WTC11 (cell line): ENCODE measurements around the gene CFAP299. TPM values are rescaled to one million over a fixed set of nuclear protein-coding genes. Genes with fewer than 3 reads are reported as not detected.

Source experiments
- ESRRA ChIP-seq: sonication (generic); formaldehyde crosslinking; IDR thresholded peaks from 2 replicates; pipeline ENCODE4 v1.8.1; 2022; ENCODE audit warnings: mild to moderate bottlenecking, missing genetic modification reagents, borderline replicate concordance
- FOXK1 ChIP-seq: sonication (generic); formaldehyde crosslinking; IDR thresholded peaks from 2 replicates; pipeline ENCODE4 v1.8.0; 2022; ENCODE audit warnings: mild to moderate bottlenecking, moderate library complexity, missing genetic modification reagents
- JUN ChIP-seq: sonication (generic); formaldehyde crosslinking; IDR thresholded peaks from 2 replicates; pipeline ENCODE4 v1.8.0; 2023; ENCODE audit warnings: mild to moderate bottlenecking, missing genetic modification reagents
- SMAD3 ChIP-seq: sonication (generic); formaldehyde crosslinking; IDR thresholded peaks from 2 replicates; pipeline ENCODE4 v1.8.0; 2022; ENCODE audit warnings: missing genetic modification reagents, mild to moderate bottlenecking, borderline replicate concordance
- TEAD4 ChIP-seq: sonication (generic); formaldehyde crosslinking; IDR thresholded peaks from 2 replicates; pipeline ENCODE4 v1.8.0; 2022; ENCODE audit warnings: mild to moderate bottlenecking, missing genetic modification reagents
- ZNF423 ChIP-seq: fragments of 250-450 bp; sonication (Bioruptor Pico); IDR thresholded peaks from 2 replicates; pipeline ENCODE4 v2.1.2; 2022; ENCODE audit warnings: mild to moderate bottlenecking, moderate library complexity
- total RNA-seq: library from RNA; stranded (reverse); gene quantifications from 3 replicates; pipeline ENCODE4 v1.2.3, GENCODE V29; 2021
- TF ChIP-seq, protein P1 (sequence below): sonication (generic); formaldehyde crosslinking; IDR thresholded peaks from 2 replicates; pipeline ENCODE4 v1.8.1; 2022; ENCODE audit warnings: low read depth, mild to moderate bottlenecking, moderate library complexity, missing genetic modification reagents, borderline replicate concordance
- TF ChIP-seq, protein P2 (sequence below): fragments of 250-450 bp; sonication (Bioruptor Pico); IDR thresholded peaks from 2 replicates; pipeline ENCODE4 v1.8.0; 2021; ENCODE audit warnings: mild to moderate bottlenecking
- TF ChIP-seq, protein P3 (sequence below): fragments of 200-600 bp; IDR thresholded peaks from 2 replicates; pipeline ENCODE4 v1.8.0; 2022; ENCODE audit warnings: antibody characterized with exemption
- TF ChIP-seq, protein P4 (sequence below): sonication (generic); formaldehyde crosslinking; IDR thresholded peaks from 2 replicates; pipeline ENCODE4 v1.8.0; 2023; ENCODE audit warnings: mild to moderate bottlenecking, missing genetic modification reagents
- TF ChIP-seq, protein P5 (sequence below): sonication (generic); formaldehyde crosslinking; IDR thresholded peaks from 2 replicates; pipeline ENCODE4 v1.8.0; 2022; ENCODE audit warnings: mild to moderate bottlenecking, missing genetic modification reagents
- TF ChIP-seq, protein P6 (sequence below): sonication (generic); formaldehyde crosslinking; IDR thresholded peaks from 2 replicates; pipeline ENCODE4 v1.8.1; 2022; ENCODE audit warnings: mild to moderate bottlenecking, missing genetic modification reagents, moderate library complexity, borderline replicate concordance
- TF ChIP-seq, protein P7 (sequence below): sonication (generic); formaldehyde crosslinking; IDR thresholded peaks from 2 replicates; pipeline ENCODE4 v1.8.0; 2022; ENCODE audit warnings: missing genetic modification reagents
- TF ChIP-seq, protein P8 (sequence below): fragments of 250-450 bp; sonication (Bioruptor Pico); IDR thresholded peaks from 2 replicates; pipeline ENCODE4 v1.9.0; 2021; ENCODE audit warnings: mild to moderate bottlenecking
- TF ChIP-seq, protein P9 (sequence below): sonication (generic); formaldehyde crosslinking; IDR thresholded peaks from 2 replicates; pipeline ENCODE4 v1.8.1; 2023; ENCODE audit warnings: mild to moderate bottlenecking, missing genetic modification reagents

The CFAP299 gene
- total RNA-seq, 1 experiment from 2014 or later = not detected

DNA sequence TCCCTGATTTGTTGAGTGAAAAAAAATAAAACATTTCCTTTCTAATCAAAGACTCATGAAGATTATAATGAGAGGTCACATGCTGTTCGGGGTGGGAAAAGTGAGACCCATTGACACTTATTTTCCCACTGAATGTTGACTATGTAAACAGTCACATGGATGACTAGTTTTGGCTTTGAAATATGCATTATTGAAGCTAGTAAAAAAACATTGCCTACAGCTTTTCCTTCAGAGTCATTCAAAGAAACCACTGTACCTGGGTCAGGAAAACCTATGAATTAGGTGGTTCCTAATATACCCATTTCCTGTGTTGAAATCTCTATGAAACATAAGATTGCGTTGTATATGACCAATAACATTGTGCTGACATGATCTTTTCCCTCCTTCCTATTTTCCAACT lies 251.2 kb downstream of the CFAP299 start (continued):
- TF ChIP-seq, protein P1, sequence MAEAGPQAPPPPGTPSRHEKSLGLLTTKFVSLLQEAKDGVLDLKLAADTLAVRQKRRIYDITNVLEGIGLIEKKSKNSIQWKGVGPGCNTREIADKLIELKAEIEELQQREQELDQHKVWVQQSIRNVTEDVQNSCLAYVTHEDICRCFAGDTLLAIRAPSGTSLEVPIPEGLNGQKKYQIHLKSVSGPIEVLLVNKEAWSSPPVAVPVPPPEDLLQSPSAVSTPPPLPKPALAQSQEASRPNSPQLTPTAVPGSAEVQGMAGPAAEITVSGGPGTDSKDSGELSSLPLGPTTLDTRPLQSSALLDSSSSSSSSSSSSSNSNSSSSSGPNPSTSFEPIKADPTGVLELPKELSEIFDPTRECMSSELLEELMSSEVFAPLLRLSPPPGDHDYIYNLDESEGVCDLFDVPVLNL (CRISPR knock-in tag) = no peak
- TF ChIP-seq SMAD3 = no peak
- TF ChIP-seq, protein P2, sequence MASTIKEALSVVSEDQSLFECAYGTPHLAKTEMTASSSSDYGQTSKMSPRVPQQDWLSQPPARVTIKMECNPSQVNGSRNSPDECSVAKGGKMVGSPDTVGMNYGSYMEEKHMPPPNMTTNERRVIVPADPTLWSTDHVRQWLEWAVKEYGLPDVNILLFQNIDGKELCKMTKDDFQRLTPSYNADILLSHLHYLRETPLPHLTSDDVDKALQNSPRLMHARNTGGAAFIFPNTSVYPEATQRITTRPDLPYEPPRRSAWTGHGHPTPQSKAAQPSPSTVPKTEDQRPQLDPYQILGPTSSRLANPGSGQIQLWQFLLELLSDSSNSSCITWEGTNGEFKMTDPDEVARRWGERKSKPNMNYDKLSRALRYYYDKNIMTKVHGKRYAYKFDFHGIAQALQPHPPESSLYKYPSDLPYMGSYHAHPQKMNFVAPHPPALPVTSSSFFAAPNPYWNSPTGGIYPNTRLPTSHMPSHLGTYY (CRISPR knock-in tag) = no peak
- TF ChIP-seq, protein P3, sequence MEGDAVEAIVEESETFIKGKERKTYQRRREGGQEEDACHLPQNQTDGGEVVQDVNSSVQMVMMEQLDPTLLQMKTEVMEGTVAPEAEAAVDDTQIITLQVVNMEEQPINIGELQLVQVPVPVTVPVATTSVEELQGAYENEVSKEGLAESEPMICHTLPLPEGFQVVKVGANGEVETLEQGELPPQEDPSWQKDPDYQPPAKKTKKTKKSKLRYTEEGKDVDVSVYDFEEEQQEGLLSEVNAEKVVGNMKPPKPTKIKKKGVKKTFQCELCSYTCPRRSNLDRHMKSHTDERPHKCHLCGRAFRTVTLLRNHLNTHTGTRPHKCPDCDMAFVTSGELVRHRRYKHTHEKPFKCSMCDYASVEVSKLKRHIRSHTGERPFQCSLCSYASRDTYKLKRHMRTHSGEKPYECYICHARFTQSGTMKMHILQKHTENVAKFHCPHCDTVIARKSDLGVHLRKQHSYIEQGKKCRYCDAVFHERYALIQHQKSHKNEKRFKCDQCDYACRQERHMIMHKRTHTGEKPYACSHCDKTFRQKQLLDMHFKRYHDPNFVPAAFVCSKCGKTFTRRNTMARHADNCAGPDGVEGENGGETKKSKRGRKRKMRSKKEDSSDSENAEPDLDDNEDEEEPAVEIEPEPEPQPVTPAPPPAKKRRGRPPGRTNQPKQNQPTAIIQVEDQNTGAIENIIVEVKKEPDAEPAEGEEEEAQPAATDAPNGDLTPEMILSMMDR = no peak
- TF ChIP-seq, protein P4, sequence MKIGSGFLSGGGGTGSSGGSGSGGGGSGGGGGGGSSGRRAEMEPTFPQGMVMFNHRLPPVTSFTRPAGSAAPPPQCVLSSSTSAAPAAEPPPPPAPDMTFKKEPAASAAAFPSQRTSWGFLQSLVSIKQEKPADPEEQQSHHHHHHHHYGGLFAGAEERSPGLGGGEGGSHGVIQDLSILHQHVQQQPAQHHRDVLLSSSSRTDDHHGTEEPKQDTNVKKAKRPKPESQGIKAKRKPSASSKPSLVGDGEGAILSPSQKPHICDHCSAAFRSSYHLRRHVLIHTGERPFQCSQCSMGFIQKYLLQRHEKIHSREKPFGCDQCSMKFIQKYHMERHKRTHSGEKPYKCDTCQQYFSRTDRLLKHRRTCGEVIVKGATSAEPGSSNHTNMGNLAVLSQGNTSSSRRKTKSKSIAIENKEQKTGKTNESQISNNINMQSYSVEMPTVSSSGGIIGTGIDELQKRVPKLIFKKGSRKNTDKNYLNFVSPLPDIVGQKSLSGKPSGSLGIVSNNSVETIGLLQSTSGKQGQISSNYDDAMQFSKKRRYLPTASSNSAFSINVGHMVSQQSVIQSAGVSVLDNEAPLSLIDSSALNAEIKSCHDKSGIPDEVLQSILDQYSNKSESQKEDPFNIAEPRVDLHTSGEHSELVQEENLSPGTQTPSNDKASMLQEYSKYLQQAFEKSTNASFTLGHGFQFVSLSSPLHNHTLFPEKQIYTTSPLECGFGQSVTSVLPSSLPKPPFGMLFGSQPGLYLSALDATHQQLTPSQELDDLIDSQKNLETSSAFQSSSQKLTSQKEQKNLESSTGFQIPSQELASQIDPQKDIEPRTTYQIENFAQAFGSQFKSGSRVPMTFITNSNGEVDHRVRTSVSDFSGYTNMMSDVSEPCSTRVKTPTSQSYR (CRISPR knock-in tag) = no peak
- TF ChIP-seq, protein P5, sequence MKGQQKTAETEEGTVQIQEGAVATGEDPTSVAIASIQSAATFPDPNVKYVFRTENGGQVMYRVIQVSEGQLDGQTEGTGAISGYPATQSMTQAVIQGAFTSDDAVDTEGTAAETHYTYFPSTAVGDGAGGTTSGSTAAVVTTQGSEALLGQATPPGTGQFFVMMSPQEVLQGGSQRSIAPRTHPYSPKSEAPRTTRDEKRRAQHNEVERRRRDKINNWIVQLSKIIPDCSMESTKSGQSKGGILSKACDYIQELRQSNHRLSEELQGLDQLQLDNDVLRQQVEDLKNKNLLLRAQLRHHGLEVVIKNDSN (CRISPR knock-in tag) = no peak
- no peak for TF ChIP-seq JUN (CRISPR knock-in tag)
- TF ChIP-seq ZNF423 (CRISPR knock-in tag) = no peak
- no peak for TF ChIP-seq ESRRA (CRISPR knock-in tag)
- no peak for TF ChIP-seq TEAD4
- TF ChIP-seq, protein P6, sequence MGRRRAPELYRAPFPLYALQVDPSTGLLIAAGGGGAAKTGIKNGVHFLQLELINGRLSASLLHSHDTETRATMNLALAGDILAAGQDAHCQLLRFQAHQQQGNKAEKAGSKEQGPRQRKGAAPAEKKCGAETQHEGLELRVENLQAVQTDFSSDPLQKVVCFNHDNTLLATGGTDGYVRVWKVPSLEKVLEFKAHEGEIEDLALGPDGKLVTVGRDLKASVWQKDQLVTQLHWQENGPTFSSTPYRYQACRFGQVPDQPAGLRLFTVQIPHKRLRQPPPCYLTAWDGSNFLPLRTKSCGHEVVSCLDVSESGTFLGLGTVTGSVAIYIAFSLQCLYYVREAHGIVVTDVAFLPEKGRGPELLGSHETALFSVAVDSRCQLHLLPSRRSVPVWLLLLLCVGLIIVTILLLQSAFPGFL = no peak
- TF ChIP-seq, protein P7, sequence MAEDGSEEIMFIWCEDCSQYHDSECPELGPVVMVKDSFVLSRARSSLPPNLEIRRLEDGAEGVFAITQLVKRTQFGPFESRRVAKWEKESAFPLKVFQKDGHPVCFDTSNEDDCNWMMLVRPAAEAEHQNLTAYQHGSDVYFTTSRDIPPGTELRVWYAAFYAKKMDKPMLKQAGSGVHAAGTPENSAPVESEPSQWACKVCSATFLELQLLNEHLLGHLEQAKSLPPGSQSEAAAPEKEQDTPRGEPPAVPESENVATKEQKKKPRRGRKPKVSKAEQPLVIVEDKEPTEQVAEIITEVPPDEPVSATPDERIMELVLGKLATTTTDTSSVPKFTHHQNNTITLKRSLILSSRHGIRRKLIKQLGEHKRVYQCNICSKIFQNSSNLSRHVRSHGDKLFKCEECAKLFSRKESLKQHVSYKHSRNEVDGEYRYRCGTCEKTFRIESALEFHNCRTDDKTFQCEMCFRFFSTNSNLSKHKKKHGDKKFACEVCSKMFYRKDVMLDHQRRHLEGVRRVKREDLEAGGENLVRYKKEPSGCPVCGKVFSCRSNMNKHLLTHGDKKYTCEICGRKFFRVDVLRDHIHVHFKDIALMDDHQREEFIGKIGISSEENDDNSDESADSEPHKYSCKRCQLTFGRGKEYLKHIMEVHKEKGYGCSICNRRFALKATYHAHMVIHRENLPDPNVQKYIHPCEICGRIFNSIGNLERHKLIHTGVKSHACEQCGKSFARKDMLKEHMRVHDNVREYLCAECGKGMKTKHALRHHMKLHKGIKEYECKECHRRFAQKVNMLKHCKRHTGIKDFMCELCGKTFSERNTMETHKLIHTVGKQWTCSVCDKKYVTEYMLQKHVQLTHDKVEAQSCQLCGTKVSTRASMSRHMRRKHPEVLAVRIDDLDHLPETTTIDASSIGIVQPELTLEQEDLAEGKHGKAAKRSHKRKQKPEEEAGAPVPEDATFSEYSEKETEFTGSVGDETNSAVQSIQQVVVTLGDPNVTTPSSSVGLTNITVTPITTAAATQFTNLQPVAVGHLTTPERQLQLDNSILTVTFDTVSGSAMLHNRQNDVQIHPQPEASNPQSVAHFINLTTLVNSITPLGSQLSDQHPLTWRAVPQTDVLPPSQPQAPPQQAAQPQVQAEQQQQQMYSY (CRISPR knock-in tag) = no peak
- TF ChIP-seq, protein P8, sequence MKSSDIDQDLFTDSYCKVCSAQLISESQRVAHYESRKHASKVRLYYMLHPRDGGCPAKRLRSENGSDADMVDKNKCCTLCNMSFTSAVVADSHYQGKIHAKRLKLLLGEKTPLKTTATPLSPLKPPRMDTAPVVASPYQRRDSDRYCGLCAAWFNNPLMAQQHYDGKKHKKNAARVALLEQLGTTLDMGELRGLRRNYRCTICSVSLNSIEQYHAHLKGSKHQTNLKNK (CRISPR knock-in tag) = no peak
- TF ChIP-seq, protein P9, sequence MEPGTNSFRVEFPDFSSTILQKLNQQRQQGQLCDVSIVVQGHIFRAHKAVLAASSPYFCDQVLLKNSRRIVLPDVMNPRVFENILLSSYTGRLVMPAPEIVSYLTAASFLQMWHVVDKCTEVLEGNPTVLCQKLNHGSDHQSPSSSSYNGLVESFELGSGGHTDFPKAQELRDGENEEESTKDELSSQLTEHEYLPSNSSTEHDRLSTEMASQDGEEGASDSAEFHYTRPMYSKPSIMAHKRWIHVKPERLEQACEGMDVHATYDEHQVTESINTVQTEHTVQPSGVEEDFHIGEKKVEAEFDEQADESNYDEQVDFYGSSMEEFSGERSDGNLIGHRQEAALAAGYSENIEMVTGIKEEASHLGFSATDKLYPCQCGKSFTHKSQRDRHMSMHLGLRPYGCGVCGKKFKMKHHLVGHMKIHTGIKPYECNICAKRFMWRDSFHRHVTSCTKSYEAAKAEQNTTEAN (CRISPR knock-in tag) = no peak
- no peak for TF ChIP-seq FOXK1 (CRISPR knock-in tag)
